Mucosa of rectum (tissue), 2 donors: ENCODE measurements around the gene CALML3.
A peak's percentile ranks its signal among the peaks of the same experiment; 100 is the strongest.

Experiments used
- H3K27ac ChIP-seq, 2 donors: one replicate each; pipeline ENCODE4 v1.7.0; 2013; ENCODE audit warnings: inconsistent platforms in 2 of 2, low read depth in 2 of 2, low read length in 2 of 2
- H3K27me3 ChIP-seq, 2 donors: one replicate each; pipeline ENCODE4 v1.7.0; 2013; ENCODE audit warnings: low read length in 2 of 2; ENCODE audit not compliant: control insufficient read depth in 2 of 2, insufficient read depth in 2 of 2
- H3K36me3 ChIP-seq, 2 donors: one replicate each; pipeline ENCODE4 v1.7.0; 2013; ENCODE audit warnings: low read length in 2 of 2; ENCODE audit not compliant: control insufficient read depth in 2 of 2, insufficient read depth in 2 of 2
- H3K4me1 ChIP-seq, 2 donors: one replicate each; pipeline ENCODE4 v1.7.0; 2013; ENCODE audit warnings: low read length in 2 of 2, mild to moderate bottlenecking in 1 of 2; ENCODE audit not compliant: control insufficient read depth in 2 of 2, insufficient read depth in 2 of 2
- H3K4me3 ChIP-seq, 2 donors: one replicate each; pipeline ENCODE4 v1.7.0; 2013; ENCODE audit warnings: low read length in 2 of 2
- H3K9ac ChIP-seq, 2 donors: one replicate each; pipeline ENCODE4 v1.7.0; 2013; ENCODE audit warnings: low read length in 2 of 2, low read depth in 1 of 2, mild to moderate bottlenecking in 1 of 2
- H3K9me3 ChIP-seq, 2 donors: one replicate each; pipeline ENCODE4 v1.7.0; 2013; ENCODE audit warnings: low read length in 2 of 2; ENCODE audit not compliant: control insufficient read depth in 2 of 2
- donor health status: healthy.
- donor health status: Normal muscosa, but diverticular disease.

Gene CALML3

GRCh38 chr10:5514226-5514850 is 10.4 kb upstream of the CALML3 start:
- H3K36me3 ChIP-seq, result no peaks in the 10 kb centered on the region
- H3K4me1 ChIP-seq, result peaks cover 8 to 21% of the 10 kb centered on the region in 2 donors
- no peak overlapping the region for H3K9ac ChIP-seq
- H3K4me3 ChIP-seq, result no peak overlapping the region
- no peak overlapping the region for H3K27ac ChIP-seq
- H3K9me3 ChIP-seq, result no peaks in the 10 kb centered on the region
- H3K27me3 ChIP-seq, result no peaks in the 10 kb centered on the region

DNA sequence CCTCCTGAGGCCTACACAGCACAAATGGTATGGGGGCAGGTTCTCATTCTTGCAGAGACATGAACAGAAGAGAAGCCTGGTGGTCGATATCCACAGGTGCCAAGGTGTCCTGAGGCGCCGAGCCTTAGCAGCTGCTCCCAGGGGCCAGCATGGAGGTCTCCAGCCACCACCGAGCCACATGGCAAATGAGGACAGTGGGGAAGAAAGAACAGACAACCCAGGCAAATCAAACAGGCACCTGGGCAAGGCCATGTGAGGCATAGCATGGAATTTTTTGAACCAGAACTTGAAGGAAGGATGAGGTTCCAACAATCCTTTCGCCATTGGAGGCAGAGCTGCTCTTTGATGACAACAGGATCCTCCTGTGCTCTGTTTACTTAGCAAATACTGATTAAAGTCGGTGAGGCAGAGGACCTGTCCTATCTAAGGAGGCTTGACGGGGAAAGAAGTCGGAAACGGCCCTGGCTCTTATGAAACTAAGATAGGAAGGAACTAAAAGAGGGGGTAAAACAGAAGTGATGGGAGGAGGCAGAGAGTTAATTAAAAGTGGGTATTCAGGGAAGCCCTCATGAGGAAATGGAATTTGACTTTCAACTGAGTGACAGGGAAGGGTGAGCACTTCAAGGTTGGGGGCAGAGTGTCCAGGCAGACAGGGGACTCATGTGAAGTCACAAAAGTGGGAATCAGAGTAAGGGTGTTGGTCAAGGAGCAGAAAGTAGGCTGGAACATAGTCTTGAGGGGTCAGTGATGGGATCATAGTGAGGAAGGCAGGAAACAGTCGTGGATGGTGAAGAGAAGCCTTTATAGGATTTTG is 8.6 kb upstream of the CALML3 start:
- H3K27ac ChIP-seq, result no peak overlapping the region
- H3K4me1 ChIP-seq, result peaks cover 8 to 21% of the 10 kb centered on the region in 2 donors
- H3K9ac ChIP-seq, result no peak overlapping the region
- H3K9me3 ChIP-seq, result no peaks in the 10 kb centered on the region
- H3K4me3 ChIP-seq, result no peak overlapping the region
- no peaks in the 10 kb centered on the region for H3K36me3 ChIP-seq
- no peaks in the 10 kb centered on the region for H3K27me3 ChIP-seq

GRCh38 chr10:5517546-5517945 is 7.2 kb upstream of the CALML3 start:
- no peak overlapping the region for H3K9ac ChIP-seq
- H3K27ac ChIP-seq, result peak overlapping the region; percentile 28 to 67
- no peaks in the 10 kb centered on the region for H3K9me3 ChIP-seq
- no peak overlapping the region for H3K4me3 ChIP-seq
- no peaks in the 10 kb centered on the region for H3K27me3 ChIP-seq
- H3K36me3 ChIP-seq, result no peaks in the 10 kb centered on the region
- H3K4me1 ChIP-seq, result peaks cover 8 to 21% of the 10 kb centered on the region in 2 donors

GRCh38 chr10:5518143-5518542 is 6.6 kb upstream of the CALML3 start:
- H3K27ac ChIP-seq, result peak overlapping the region; percentile 67
- peak overlapping the region; percentile 7 to 24 for H3K9ac ChIP-seq
- no peak overlapping the region for H3K4me3 ChIP-seq
- peaks cover 8 to 21% of the 10 kb centered on the region in 2 donors for H3K4me1 ChIP-seq
- H3K27me3 ChIP-seq, result no peaks in the 10 kb centered on the region
- H3K36me3 ChIP-seq, result no peaks in the 10 kb centered on the region
- no peaks in the 10 kb centered on the region for H3K9me3 ChIP-seq

GRCh38 chr10:5519054-5519453 is 5.7 kb upstream of the CALML3 start:
- Histone ChIP-seq H3K27me3 (no peaks in the 10 kb centered on the region), H3K36me3 (no peaks in the 10 kb centered on the region), H3K4me1 (peaks cover 8 to 21% of the 10 kb centered on the region in 2 donors), H3K4me3 (no peak overlapping the region), H3K27ac (peak overlapping the region in 1 of 2 donors; percentile 67), H3K9ac (no peak overlapping the region), H3K9me3 (no peaks in the 10 kb centered on the region)

GRCh38 chr10:5522913-5523560 is 1.7 kb upstream of the CALML3 start:
- H3K4me3 ChIP-seq, result no peak overlapping the region
- no peaks in the 10 kb centered on the region for H3K36me3 ChIP-seq
- peaks cover 3 to 11% of the 10 kb centered on the region in 2 donors for H3K4me1 ChIP-seq
- H3K27ac ChIP-seq, result no peak overlapping the region
- no peaks in the 10 kb centered on the region for H3K27me3 ChIP-seq
- H3K9me3 ChIP-seq, result no peaks in the 10 kb centered on the region
- H3K9ac ChIP-seq, result no peak overlapping the region

GRCh38 chr10:5523796-5524574 is 776 bp upstream of the CALML3 start:
- no peak overlapping the region for H3K27ac ChIP-seq

DNA sequence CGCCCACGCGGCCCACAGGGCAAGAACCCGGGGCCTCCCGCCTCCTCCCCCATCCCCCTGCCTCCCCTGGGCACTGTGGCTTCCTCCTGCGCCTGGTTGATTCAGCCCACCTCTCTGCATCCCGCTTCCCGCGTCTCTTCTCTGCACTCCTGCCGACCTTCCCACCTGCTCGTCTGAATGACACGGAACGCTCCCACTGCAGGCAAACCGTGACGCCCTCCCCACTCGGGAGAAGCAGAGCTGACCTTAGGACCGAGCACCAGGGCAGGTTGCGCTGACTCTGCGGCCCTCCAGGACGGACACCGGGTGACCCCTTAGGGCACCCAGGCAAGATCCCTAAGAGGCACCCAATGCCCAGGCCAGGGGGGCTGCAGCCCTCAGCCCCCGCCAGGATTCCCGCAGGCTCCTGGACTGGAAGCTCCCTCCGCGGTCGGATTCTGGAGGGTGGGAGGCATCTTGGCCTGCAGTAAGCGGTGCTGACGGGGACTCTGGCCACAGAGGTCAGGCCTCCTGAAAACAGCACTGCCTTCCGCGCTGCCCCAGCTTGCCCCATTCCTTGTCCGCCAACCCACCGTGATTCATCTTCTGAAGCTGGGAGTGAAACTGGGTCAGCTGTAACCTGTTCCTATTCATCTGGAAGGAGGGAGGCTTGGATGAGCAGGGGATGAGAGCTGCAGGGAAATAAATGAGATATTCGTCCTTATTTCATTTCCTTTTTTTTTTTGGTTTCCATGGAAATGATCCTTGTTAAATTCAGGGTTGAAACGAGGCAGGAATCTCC is 990 bp downstream of the CALML3 start:
- H3K9ac ChIP-seq, result no peak overlapping the region
- no peak overlapping the region for H3K27ac ChIP-seq
- H3K4me1 ChIP-seq, result peaks cover 0 to 7% of the 10 kb centered on the region in 2 donors
- no peaks in the 10 kb centered on the region for H3K36me3 ChIP-seq
- H3K9me3 ChIP-seq, result no peaks in the 10 kb centered on the region
- H3K4me3 ChIP-seq, result no peak overlapping the region
- H3K27me3 ChIP-seq, result no peaks in the 10 kb centered on the region

More at GRCh38 chr10:5523796-5524574, 776 bp upstream of the CALML3 start:
- Histone ChIP-seq H3K27me3 (no peaks in the 10 kb centered on the region), H3K36me3 (no peaks in the 10 kb centered on the region), H3K4me1 (peaks cover 0 to 7% of the 10 kb centered on the region in 2 donors), H3K9ac (no peak overlapping the region), H3K9me3 (no peaks in the 10 kb centered on the region), H3K4me3 (no peak overlapping the region)

DNA sequence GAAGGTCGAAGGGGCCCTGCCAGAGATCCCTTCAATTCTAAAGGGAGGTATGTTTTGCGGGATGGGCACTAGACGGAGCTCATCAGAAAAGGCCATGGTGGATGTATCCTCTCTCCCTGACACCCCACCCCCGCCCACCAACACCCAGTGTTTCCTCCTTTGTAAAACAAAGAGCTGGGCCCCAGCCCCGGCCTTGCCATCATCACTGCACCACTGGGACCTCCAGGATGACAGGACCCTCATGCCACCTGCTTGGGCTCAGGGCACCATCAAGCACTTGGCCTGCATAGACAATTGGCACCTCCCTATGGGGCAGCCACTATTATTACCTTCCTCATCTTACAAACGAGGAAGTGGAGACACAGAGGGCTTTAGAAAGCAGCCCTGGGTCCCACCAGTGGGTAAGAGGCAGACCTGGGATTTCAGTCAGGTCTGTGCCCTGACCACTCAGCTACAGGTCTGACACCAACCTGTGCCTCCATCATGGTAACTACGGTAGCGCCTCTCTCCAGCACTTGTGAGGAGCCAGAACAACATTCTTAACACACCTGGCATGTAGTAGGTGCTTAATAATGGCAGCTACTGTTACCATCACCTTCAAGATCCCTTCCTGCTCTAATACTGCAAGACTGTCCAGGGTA is 2.0 kb downstream of the CALML3 start:
- H3K9ac ChIP-seq, result no peak overlapping the region
- H3K9me3 ChIP-seq, result no peaks in the 10 kb centered on the region
- H3K4me1 ChIP-seq, result peaks cover 0 to 7% of the 10 kb centered on the region in 2 donors
- H3K27ac ChIP-seq, result no peak overlapping the region
- H3K36me3 ChIP-seq, result no peaks in the 10 kb centered on the region
- no peak overlapping the region for H3K4me3 ChIP-seq
- no peaks in the 10 kb centered on the region for H3K27me3 ChIP-seq
